Measurements from ENCODE around the gene CFAP46. TPM values are rescaled to one million over a fixed set of nuclear protein-coding genes. Genes with fewer than 3 reads are reported as not detected.
"Not testable (repeated sequence)": the region's sequence is repeated elsewhere in the genome, so short reads cannot be mapped to it uniquely, and the experiment has no call there.

The CFAP46 gene
- total RNA-seq, 1 donor from 2014 or later: not detected

- no peak for DNase-seq (ENCODE audit: low read depth)
Observed at GRCh38 chr10:132945894-132946255, 3.5 kb upstream of the CFAP46 start.

GRCh38 chr10:132945125-132945893 is 2.9 kb upstream of the CFAP46 start:
- no peak for DNase-seq (ENCODE audit: low read depth)

- DNase-seq (ENCODE audit: low read depth): no peak
Observed at GRCh38 chr10:132944510-132944909, 2.1 kb upstream of the CFAP46 start.

GRCh38 chr10:132943791-132944404 is 1.5 kb upstream of the CFAP46 start:
- no peak for DNase-seq (ENCODE audit: low read depth)

DNA sequence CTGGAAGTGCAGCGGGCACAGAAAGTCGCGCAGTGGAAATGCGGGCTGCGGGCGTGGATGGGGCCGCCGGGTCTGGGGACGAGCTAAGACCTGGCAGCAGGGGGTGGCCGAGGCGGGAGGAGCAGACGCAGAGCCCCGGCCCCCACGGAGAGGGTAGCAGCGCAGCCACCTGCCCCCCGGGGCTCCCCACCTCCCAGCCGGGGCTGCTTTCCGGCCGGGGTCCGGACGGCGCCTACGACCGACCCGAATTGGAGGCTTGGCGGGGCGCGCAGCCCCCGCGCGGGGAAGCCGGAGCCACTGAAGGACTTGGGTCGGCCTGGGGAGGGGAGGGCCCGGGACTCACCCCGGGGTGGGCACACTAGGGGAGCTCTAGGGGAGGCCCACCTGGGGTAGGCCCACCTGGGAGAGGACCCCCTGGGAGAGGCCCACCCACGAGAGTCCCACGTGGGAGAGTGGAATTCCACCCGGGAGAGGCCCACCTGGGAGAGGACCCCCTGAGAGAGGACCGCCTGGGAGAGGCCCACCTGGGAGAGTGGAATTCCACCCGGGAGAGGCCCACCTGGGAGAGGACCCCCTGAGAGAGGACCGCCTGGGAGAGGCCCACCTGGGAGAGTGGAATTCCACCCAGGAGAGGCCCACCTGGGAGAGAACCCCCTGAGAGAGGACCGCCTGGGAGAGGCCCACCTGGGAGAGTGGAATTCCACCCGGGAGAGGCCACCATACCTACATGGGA is 854 bp upstream of the CFAP46 start:
- DNase-seq (ENCODE audit: low read depth): no peak

GRCh38 chr10:132941640-132942051 is 724 bp downstream of the CFAP46 start:
- DNase-seq (ENCODE audit: low read depth): no peak

- no peak for DNase-seq (ENCODE audit: low read depth)
Observed at GRCh38 chr10:132940791-132941465, 1.4 kb downstream of the CFAP46 start.

DNA sequence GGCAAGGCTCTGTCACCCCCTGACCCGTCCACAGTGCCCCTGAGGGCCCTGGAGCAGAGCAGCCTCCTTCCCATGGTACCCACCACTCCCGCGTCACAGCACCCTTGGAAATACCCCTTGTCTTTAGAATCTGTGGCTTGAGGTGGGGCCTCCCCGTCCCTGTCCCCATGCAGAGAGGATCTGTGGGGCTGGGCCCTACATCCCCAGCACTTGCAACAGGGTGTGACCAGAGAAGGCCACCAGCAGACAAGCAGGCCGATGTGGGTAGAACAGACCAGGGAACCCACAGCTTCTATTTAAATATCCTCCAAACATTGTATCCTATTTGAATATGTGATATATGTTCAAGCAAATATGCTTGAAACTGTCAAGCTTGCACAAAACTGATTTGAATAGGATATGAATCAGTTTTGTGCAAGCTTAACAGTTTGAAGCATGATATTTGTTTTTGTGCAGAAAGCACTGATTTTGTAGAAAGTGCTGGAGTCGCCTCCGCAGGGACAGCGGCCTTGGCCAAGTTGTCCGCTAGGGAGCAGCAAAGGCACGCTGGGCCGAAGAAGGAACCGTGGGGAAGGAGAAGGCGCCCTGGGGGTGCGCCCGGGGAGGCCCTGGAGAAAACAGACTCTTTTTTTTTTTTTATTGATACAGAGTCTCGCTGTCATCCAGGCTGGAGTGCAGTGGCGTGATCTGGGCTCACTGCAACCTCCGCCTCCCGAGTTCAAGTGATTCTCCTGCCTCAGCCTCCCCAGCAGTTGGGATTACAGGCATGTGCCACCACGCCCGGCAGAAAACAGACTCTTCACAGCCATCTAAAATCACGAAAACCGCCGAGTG is 2.2 kb downstream of the CFAP46 start:
- no peak for DNase-seq (ENCODE audit: low read depth)

DNA sequence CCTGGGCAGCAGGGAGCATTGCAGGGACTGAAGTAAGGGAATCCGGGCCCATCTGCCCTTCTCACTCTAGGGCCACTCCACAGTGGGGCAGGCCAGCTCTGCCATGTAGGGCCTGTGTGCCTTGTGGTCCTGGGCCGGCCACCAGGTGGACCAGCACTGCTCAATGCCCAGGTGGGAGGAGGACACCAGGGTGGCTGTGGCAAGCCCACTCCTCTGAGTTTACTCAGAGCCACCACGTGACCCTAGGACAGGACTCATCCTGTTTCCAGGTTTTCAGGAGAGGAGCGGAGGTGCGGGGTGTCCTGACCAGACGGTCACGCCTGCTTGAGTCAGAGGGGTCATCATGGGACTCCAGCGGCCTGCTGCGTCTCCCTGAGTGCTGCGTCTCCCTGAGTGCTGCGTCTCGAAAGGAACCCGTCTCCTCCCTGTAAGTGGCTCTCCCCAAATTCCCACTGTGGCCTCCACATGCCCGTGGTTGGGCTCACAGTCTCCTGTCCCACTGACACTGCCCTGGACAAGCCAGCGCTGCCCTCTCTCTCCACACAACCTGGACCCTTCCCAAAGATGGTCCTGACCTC is 2.9 kb downstream of the CFAP46 start:
- DNase-seq (ENCODE audit: low read depth): no peak

DNA sequence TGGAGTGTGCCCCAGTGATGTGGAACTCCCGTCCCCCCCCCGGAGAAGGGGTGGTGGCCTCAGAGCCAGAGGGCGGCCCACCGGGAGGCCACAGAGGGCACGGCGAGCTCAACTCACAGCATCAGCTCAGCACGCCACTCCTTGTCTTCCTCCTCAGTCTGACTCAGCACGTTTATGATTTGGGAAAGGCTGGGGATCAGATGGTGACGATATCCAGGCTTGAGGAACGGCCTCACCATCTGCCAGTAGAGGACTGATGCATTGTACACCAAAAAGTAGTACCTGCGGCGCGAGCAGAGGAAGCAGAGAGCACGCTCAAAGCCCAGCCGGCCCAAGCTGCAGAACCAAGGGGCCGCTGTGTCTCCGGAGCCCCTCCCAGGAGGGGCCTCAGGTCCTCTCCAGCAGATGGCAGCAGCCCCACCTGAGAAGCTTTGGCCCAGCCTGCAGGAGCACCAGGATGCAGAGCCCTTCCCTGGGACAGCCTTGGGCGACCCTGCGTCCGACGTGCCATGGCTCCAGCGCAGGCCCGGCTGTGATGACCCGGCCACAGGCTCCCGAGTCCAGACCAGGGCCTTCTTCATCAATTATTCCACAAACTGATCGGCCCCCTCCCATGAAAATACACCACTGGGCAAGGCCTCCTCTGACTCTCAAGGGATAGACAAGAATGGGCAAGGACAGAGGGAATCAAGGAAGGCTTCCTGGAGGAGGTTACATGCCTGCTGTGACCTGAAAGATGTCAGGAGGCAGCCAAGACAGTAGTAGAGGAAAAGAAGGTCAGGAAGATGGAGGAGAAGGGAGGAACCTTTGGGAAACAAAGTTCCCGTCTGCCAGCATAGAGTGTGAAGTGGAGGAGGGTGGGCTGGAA is 3.7 kb downstream of the CFAP46 start:
- no peak for DNase-seq (ENCODE audit: low read depth)

DNA sequence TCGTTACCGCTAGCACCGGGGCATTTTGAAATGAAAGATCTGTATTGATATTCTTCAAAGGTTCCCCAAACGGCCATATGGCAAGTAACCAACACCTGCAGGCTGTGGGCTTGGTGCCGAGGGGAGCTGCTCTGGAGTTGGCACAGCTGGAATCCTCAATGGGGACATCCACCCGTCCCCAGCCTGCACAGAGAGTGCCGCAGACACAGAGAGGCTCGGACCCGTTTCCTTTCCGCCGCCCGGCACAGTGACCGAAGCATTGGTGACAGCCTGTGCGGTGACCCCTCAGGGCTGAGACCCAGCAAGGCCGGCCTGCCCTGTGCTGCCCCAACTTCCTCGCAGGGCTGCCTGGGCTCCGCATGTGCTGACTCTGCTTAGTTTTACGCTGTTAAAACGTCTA is 4.5 kb downstream of the CFAP46 start:
- DNase-seq (ENCODE audit: low read depth): no peak

DNA sequence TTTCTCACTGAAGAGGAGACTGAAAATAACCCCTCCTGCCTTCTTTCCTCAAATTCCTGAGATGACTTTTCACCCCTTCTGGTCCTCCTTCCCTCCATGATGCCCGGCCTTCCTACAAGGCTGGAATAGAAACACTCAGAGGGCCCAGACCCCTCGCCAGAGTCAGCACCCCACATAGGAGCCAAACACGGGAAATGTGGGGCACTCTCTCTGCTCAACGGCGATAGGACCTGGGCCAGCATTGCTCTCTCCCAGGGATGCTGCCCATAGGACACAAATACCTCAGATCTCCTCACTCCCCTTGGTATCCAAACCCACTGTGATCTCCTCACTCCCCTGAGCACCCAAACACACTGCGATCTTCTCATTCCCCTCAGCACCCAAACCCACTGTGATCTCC is 7.4 kb downstream of the CFAP46 start:
- DNase-seq (ENCODE audit: low read depth): no peak

GRCh38 chr10:132933308-132934042 is 8.9 kb downstream of the CFAP46 start:
- no peak for DNase-seq (ENCODE audit: low read depth)

GRCh38 chr10:132932461-132933307 is 9.7 kb downstream of the CFAP46 start:
- DNase-seq (ENCODE audit: low read depth): no peak

DNA sequence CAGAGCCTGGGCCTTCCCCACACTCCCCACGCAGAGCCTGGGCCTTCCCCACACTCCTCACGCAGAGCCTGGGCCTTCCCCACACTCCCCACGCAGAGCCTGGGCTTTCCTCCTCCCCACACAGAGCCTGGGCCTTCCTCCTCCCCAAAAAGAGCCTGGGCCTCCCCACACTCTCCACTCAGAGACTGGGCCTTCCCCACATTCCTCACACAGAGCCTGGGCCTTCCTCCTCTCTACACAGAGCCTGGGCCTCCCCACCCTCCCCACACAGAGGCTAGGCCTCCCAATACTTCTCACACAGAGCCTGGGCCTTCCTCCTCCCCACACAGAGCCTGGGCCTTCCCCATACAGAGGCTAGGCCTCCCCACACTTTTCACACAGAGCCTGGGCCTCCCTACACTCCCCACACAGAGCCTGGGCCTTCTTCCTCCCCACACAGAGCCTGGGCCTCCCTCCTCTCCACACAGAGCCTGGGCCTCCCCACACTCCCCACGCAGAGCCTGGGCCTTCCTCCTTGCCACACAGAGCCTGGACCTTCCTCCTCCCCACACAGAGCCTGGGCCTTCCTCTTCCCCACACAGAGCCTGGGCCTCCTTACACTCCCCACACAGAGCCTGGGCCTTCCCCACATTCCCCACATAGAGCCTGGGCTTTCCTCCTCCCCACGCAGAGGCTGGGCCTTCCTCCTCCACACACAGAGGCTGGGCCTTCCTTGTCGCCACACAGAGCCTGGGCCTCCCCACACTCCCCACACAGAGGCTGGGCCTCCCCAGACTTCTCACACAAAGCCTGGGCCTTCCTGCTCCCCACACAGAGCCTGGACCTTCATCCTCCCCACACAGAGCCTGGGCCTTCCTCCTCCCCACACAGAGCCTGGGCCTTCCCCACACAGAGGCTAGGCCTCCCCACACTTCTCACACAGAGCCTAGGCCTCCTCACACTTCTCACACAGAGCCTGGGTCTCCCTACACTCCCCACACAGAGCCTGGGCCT is 10.8 kb downstream of the CFAP46 start:
- not testable (repeated sequence) for DNase-seq (ENCODE audit: low read depth)

- not testable (repeated sequence) for DNase-seq (ENCODE audit: low read depth)
Observed at GRCh38 chr10:132930701-132931100, 11.7 kb downstream of the CFAP46 start.
